Activated CD8-positive, alpha-beta memory T cell treated with anti-CD3 and anti-CD28 coated beads for 48 hours (primary cell): Measurements from ENCODE around the gene TTC23L.
A peak's percentile ranks its signal among the peaks of the same experiment; 100 is the strongest.
"Not testable (repeated sequence)": the region's sequence is repeated elsewhere in the genome, so short reads cannot be mapped to it uniquely, and the experiment has no call there.

Source experiments
- DNase-seq, 3 experiments: peaks; one replicate each; pipeline ENCODE4 v3.0.0-alpha.2; 2020; ENCODE audit warnings: low read depth in 2 of 3, low spot score in 2 of 3

The TTC23L gene

GRCh38 chr5:34838785-34839714 lies at the start of gene TTC23L:
TSS of gene TTC23L (plus strand) at chr5:34839164. CDS start at chr5:34840672, 1,508 bp downstream.
- peak; percentile 64 to 76 (median 69) for DNase-seq

- no peak for DNase-seq
Measured at GRCh38 chr5:34789639-34790038, 49.3 kb upstream of the TTC23L start.

- DNase-seq: no peak
Measured at GRCh38 chr5:34790069-34790468, 48.9 kb upstream of the TTC23L start.

- DNase-seq: no peak
Measured at GRCh38 chr5:34791761-34792244, 47.2 kb upstream of the TTC23L start.

GRCh38 chr5:34802834-34803563 lies 36.0 kb upstream of the TTC23L start:
- DNase-seq: no peak

- no peak for DNase-seq
Measured at GRCh38 chr5:34803974-34804732, 34.8 kb upstream of the TTC23L start.

- DNase-seq: no peak
Measured at GRCh38 chr5:34804913-34805312, 34.1 kb upstream of the TTC23L start.

GRCh38 chr5:34806532-34806931 lies 32.4 kb upstream of the TTC23L start:
- no peak for DNase-seq

- no peak for DNase-seq
Measured at GRCh38 chr5:34811706-34812105, 27.3 kb upstream of the TTC23L start.

- no peak for DNase-seq
Measured at GRCh38 chr5:34813509-34813908, 25.5 kb upstream of the TTC23L start.

- no peak for DNase-seq
Measured at GRCh38 chr5:34817558-34818351, 21.2 kb upstream of the TTC23L start.

GRCh38 chr5:34818717-34819116 lies 20.2 kb upstream of the TTC23L start:
- DNase-seq: no peak

GRCh38 chr5:34820593-34820992 lies 18.4 kb upstream of the TTC23L start:
- DNase-seq: no peak

GRCh38 chr5:34822956-34823715 lies 15.8 kb upstream of the TTC23L start:
- no peak for DNase-seq

- DNase-seq: no peak
Measured at GRCh38 chr5:34826347-34826746, 12.6 kb upstream of the TTC23L start.

GRCh38 chr5:34827588-34828506 lies 11.1 kb upstream of the TTC23L start:
- DNase-seq: no peak

GRCh38 chr5:34830827-34831226 lies 8.1 kb upstream of the TTC23L start:
- not testable (repeated sequence) for DNase-seq

- no peak for DNase-seq
Measured at GRCh38 chr5:34831303-34831702, 7.7 kb upstream of the TTC23L start.

- no peak for DNase-seq
Measured at GRCh38 chr5:34832568-34832967, 6.4 kb upstream of the TTC23L start.
